CD4-positive, CD25-positive, alpha-beta regulatory T cell (primary cell): ENCODE results near the gene HDAC10. TPM values are rescaled to one million over a fixed set of nuclear protein-coding genes. Genes with fewer than 3 reads are reported as not detected.
A peak's percentile ranks its signal among the peaks of the same experiment; 100 is the strongest.

Experiments used
- ATAC-seq, 2 donors: fragments of 150-1000 bp; cut with Tn5 transposase; one replicate each; pipeline ENCODE4 v1.10.0; 2021; ENCODE audit warnings: low read depth in 2 of 2, moderate number of reproducible peaks in 2 of 2, moderate library complexity in 1 of 2
- DNase-seq, 3 donors: peaks; one replicate each; pipeline versions ENCODE4 v3.0.0 to v3.0.0-alpha.2; 2012 to 2022; ENCODE audit warnings: mixed read lengths in 1 of 3
- H3K27ac ChIP-seq: one replicate; pipeline ENCODE4 v1.7.0; 2013; ENCODE audit warnings: mild to moderate bottlenecking, low read length; ENCODE audit not compliant: insufficient read depth, poor library complexity, severe bottlenecking
- H3K27me3 ChIP-seq: one replicate; pipeline ENCODE4 v1.7.0; 2013; ENCODE audit warnings: low read length; ENCODE audit not compliant: control insufficient read depth, insufficient read depth
- H3K36me3 ChIP-seq: one replicate; pipeline ENCODE4 v1.7.0; 2013; ENCODE audit warnings: mild to moderate bottlenecking, low read length, moderate library complexity; ENCODE audit not compliant: control insufficient read depth, insufficient read depth
- H3K4me1 ChIP-seq: 2 replicates; pipeline ENCODE4 v1.7.0; 2013; ENCODE audit warnings: mild to moderate bottlenecking, low read length; ENCODE audit not compliant: insufficient read depth, control insufficient read depth, poor library complexity, severe bottlenecking
- H3K4me3 ChIP-seq: one replicate; pipeline ENCODE4 v1.7.0; 2013; ENCODE audit warnings: low read depth, mild to moderate bottlenecking, low read length, moderate library complexity
- H3K9me3 ChIP-seq, 2 experiments: 1 replicate in 1 of 2; 2 replicates in 1 of 2; pipeline ENCODE4 v1.7.0; 2013; ENCODE audit warnings: low read length in 2 of 2, mild to moderate bottlenecking in 1 of 2, moderate library complexity in 1 of 2; ENCODE audit not compliant: control insufficient read depth in 2 of 2
- H3K27ac Mint-ChIP-seq, 3 donors: one replicate each; pipeline ENCODE4 v1.8.0; 2020 to 2022; ENCODE audit warnings: mild to moderate bottlenecking in 3 of 3, mixed read lengths in 3 of 3, moderate library complexity in 2 of 3
- H3K27me3 Mint-ChIP-seq: one replicate; pipeline ENCODE4 v1.8.0; 2022; ENCODE audit warnings: mild to moderate bottlenecking, mixed read lengths
- H3K36me3 Mint-ChIP-seq: one replicate; pipeline ENCODE4 v1.8.0; 2020; ENCODE audit warnings: mixed read lengths
- H3K4me1 Mint-ChIP-seq, 4 donors: one replicate each; pipeline ENCODE4 v1.8.0; 2020 to 2022; ENCODE audit warnings: mixed read lengths in 4 of 4, mild to moderate bottlenecking in 1 of 4
- H3K4me3 Mint-ChIP-seq, 4 donors: one replicate each; pipeline ENCODE4 v1.8.0; 2020 to 2022; ENCODE audit warnings: mild to moderate bottlenecking in 4 of 4, mixed read lengths in 4 of 4, moderate library complexity in 3 of 4
- H3K9me3 Mint-ChIP-seq, 7 donors: one replicate each; pipeline ENCODE4 v1.8.0; 2020 to 2022; ENCODE audit warnings: mixed read lengths in 7 of 7, mild to moderate bottlenecking in 3 of 7, moderate library complexity in 2 of 7
- polyA plus RNA-seq, 4 donors: library from polyadenylated mRNA; unstranded; fragments of 300-500 nt; fragmentation: Illumina TruSeq; gene quantifications; one replicate each; pipeline ENCODE4 v1.2.3, GENCODE V29; 2021
- total RNA-seq: library from RNA; stranded (reverse); gene quantifications from one replicate; pipeline ENCODE4 v1.2.3, GENCODE V29; 2022

Gene HDAC10
- total and polyA plus RNA-seq, 5 donors from 2014 or later = 6.0 to 125 (median 7.5) TPM

GRCh38 chr22:50271519-50271970 lies 20.5 kb upstream of the HDAC10 start:
- no peaks in the 10 kb centered on the region for H3K9me3 Mint-ChIP-seq
- peak; percentile 13 to 23 for ATAC-seq

DNA sequence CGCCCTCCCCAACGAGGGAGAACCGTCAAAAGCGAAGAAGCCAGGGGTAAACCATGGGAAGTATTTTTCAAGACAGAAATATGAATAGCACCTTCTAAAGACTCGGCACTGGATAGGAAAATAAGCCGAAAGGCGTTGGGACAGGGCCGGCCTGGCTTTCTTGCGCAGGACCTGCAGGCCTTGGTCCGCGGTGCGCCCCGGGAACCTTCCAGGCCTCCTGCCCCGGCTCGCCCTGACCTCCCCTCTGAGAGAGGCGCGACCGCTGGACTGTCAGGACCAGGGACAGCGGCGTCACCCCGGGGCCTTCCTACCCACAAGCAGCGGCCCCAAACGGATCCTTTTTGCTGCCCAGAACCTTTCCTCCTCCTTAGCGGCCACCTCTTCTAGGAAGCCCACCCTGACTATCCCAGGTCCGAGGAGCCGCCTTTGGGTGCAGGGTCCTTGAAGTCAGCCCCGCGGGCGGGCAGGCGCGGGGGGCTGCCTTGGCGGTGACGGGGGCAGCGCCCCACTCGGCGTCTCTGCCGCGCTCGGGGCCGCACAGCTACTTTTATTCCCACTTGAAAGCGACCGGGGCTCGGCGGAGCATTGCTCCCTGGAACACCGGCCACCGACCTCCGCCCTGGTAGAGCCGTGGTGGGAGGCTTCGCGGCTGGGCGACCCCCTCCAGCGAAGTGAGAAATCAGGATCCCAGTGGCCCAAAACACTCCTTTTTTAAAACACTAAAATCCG lies 19.8 kb upstream of the HDAC10 start:
- no peaks in the 10 kb centered on the region for H3K36me3 ChIP-seq
- ATAC-seq = peak; percentile 46 to 48
- H3K27me3 Mint-ChIP-seq = peaks cover 14% of the 10 kb centered on the region
- no peak overlapping the region for H3K27ac Mint-ChIP-seq
- DNase-seq = peak; percentile 56 to 74 (median 66)
- H3K4me3 ChIP-seq = no peak overlapping the region
- no peaks in the 10 kb centered on the region for H3K27me3 ChIP-seq
- no peaks in the 10 kb centered on the region for H3K9me3 Mint-ChIP-seq
- H3K4me1 Mint-ChIP-seq = peaks cover 0 to 27% (median 4%) of the 10 kb centered on the region in 4 donors
- H3K9me3 ChIP-seq = no peaks in the 10 kb centered on the region
- peak overlapping the region; percentile 47 for H3K27ac ChIP-seq
- no peaks in the 10 kb centered on the region for H3K36me3 Mint-ChIP-seq
- peak overlapping the region; percentile 77 to 84 (median 78) for H3K4me3 Mint-ChIP-seq
- peaks cover 34% of the 10 kb centered on the region for H3K4me1 ChIP-seq

More at GRCh38 chr22:50271519-50271970, 20.5 kb upstream of the HDAC10 start:
- no peaks in the 10 kb centered on the region for H3K9me3 ChIP-seq
- Mint-ChIP-seq H3K27ac (no peak overlapping the region), H3K4me1 (peaks cover 0 to 27% (median 4%) of the 10 kb centered on the region in 4 donors), H3K36me3 (no peaks in the 10 kb centered on the region), H3K27me3 (peaks cover 10% of the 10 kb centered on the region), H3K4me3 (peak overlapping the region in 1 of 4 donors; percentile 84)
- no peaks in the 10 kb centered on the region for H3K27me3 ChIP-seq
- H3K4me1 ChIP-seq = peaks cover 34% of the 10 kb centered on the region
- H3K4me3 ChIP-seq = no peak overlapping the region
- DNase-seq = peak; percentile 34 to 63 (median 55)
- H3K36me3 ChIP-seq = no peaks in the 10 kb centered on the region
- H3K27ac ChIP-seq = no peak overlapping the region

- peak within 1 kb of the TSS; percentile 78 to 86 (median 82) for H3K4me3 Mint-ChIP-seq
- H3K36me3 Mint-ChIP-seq = no peaks in the 10 kb centered on the region
- Histone ChIP-seq H3K4me1 (peaks cover 34% of the 10 kb centered on the region), H3K9me3 (no peaks in the 10 kb centered on the region), H3K4me3 (no peak within 1 kb of the TSS), H3K36me3 (no peaks in the 10 kb centered on the region), H3K27me3 (no peaks in the 10 kb centered on the region), H3K27ac (peak within 1 kb of the TSS; percentile 47)
- ATAC-seq (peak; percentile 65 to 73), DNase-seq (peak; percentile 67 to 79 (median 71))
- H3K9me3 Mint-ChIP-seq = no peaks in the 10 kb centered on the region
- peaks cover 17% of the 10 kb centered on the region for H3K27me3 Mint-ChIP-seq
- no peak within 1 kb of the TSS for H3K27ac Mint-ChIP-seq
- peaks cover 0 to 29% (median 4%) of the 10 kb centered on the region in 4 donors for H3K4me1 Mint-ChIP-seq
These were observed 19.1 kb upstream of the HDAC10 start, which contains the start of gene MAPK11 for GRCh38 chr22:50269970-50270665. Gene MAPK11 (minus strand): TSS chr22:50270380. CDS start chr22:50270292, 88 bp downstream.

GRCh38 chr22:50269573-50269969 lies 18.5 kb upstream of the HDAC10 start:
- H3K27me3 Mint-ChIP-seq = peaks cover 20% of the 10 kb centered on the region
- Histone ChIP-seq H3K27ac (no peak overlapping the region), H3K9me3 (no peaks in the 10 kb centered on the region), H3K4me1 (peaks cover 34% of the 10 kb centered on the region), H3K27me3 (no peaks in the 10 kb centered on the region), H3K36me3 (no peaks in the 10 kb centered on the region), H3K4me3 (no peak overlapping the region)
- H3K9me3 Mint-ChIP-seq = no peaks in the 10 kb centered on the region
- ATAC-seq = no peak
- peak overlapping the region; percentile 52 to 86 (median 72) for H3K4me3 Mint-ChIP-seq
- DNase-seq = no peak
- no peak overlapping the region for H3K27ac Mint-ChIP-seq
- H3K36me3 Mint-ChIP-seq = no peaks in the 10 kb centered on the region
- H3K4me1 Mint-ChIP-seq = peaks cover 0 to 30% (median 4%) of the 10 kb centered on the region in 4 donors

DNA sequence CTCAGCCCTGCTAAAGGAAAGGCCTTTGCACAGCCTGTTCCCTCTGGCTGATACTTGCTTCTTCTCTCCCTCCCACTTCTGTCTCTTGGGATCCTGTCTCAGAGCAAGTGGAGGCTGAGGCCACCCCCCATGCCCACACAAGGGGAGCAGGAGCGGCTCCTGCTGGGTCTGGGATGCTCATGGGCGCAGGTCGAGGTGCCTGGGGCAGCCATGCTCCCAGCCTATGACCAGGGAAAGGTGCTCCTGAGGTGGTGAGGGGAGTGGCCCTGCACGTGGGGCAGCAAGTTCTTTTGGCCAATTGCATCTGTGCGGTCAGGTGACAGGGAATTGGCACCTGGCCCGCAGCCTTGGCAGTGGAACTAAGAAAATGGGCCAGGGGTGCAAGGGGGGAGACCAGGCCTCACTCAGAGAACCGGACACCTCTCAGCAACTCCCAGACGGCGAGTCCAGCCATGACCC lies 17.6 kb upstream of the HDAC10 start:
- no peaks in the 10 kb centered on the region for H3K27me3 ChIP-seq
- H3K4me1 Mint-ChIP-seq = peaks cover 0 to 26% (median 2%) of the 10 kb centered on the region in 4 donors
- DNase-seq (no peak), ATAC-seq (no peak)
- no peak overlapping the region for H3K27ac Mint-ChIP-seq
- H3K27me3 Mint-ChIP-seq = peaks cover 16% of the 10 kb centered on the region
- peaks cover 30% of the 10 kb centered on the region for H3K4me1 ChIP-seq
- no peaks in the 10 kb centered on the region for H3K9me3 Mint-ChIP-seq
- H3K27ac ChIP-seq = no peak overlapping the region
- no peaks in the 10 kb centered on the region for H3K9me3 ChIP-seq
- no peaks in the 10 kb centered on the region for H3K36me3 Mint-ChIP-seq
- no peak overlapping the region for H3K4me3 ChIP-seq
- H3K36me3 ChIP-seq = no peaks in the 10 kb centered on the region
- peak overlapping the region; percentile 18 to 81 (median 58) for H3K4me3 Mint-ChIP-seq

DNA sequence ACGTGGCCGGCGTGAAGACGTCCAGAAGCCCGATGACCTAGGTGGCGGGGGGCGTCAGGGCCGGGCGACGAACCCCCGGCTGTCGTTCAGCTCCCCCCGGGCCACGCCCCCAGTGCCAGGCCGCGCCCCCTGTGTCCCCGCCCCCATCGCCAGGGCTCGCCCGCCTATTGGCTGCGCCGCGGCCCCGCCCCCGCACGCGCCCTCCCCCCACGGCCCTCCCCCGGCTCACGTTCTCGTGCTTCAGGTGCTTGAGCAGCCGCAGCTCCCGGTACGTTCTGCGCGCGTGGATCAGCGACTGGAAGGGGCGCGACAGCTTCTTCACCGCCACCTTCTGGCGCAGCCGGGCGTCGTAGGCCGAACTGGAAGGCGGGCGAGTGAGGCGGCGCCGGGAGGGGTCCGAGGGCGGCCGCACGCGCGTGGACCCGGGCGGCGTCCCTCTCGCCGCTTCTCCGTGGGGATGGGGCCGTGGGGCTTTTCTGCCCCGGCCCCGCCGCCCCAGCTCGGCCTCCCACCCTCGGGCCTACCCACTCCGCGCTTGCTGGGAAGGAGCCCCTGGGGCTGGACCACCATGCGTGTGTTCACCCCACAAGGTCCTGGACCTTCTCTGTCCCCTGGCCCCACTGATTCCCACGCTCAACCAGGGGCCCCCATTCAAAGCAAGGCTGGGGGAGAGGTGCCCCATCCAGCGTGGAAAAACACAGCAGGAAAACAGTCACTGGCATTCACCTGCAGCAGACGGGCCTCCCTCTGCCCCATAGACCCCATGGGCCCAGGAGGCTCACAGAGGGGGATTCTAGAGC lies 16.7 kb upstream of the HDAC10 start:
- no peaks in the 10 kb centered on the region for H3K9me3 Mint-ChIP-seq
- Histone ChIP-seq H3K27me3 (no peaks in the 10 kb centered on the region), H3K9me3 (no peaks in the 10 kb centered on the region), H3K27ac (no peak overlapping the region), H3K4me3 (no peak overlapping the region), H3K36me3 (no peaks in the 10 kb centered on the region), H3K4me1 (peaks cover 30% of the 10 kb centered on the region)
- DNase-seq (peak; percentile 28 to 54 (median 38)), ATAC-seq (peak; percentile 6 to 22)
- H3K27ac Mint-ChIP-seq = no peak overlapping the region
- peaks cover 19% of the 10 kb centered on the region for H3K27me3 Mint-ChIP-seq
- H3K4me3 Mint-ChIP-seq = peak overlapping the region in 2 of 4 donors; percentile 38 to 52
- H3K4me1 Mint-ChIP-seq = peaks cover 0 to 25% (median 2%) of the 10 kb centered on the region in 4 donors
- no peaks in the 10 kb centered on the region for H3K36me3 Mint-ChIP-seq

GRCh38 chr22:50266994-50267393 lies 15.9 kb upstream of the HDAC10 start:
- Histone ChIP-seq H3K9me3 (no peaks in the 10 kb centered on the region), H3K27ac (no peak overlapping the region), H3K36me3 (no peaks in the 10 kb centered on the region), H3K4me1 (peaks cover 32% of the 10 kb centered on the region), H3K27me3 (no peaks in the 10 kb centered on the region), H3K4me3 (no peak overlapping the region)
- Mint-ChIP-seq H3K27ac (no peak overlapping the region), H3K4me3 (peak overlapping the region in 1 of 4 donors; percentile 25), H3K4me1 (peaks cover 0 to 25% (median 3%) of the 10 kb centered on the region in 4 donors), H3K27me3 (peaks cover 22% of the 10 kb centered on the region), H3K36me3 (no peaks in the 10 kb centered on the region), H3K9me3 (no peaks in the 10 kb centered on the region)
- DNase-seq (no peak), ATAC-seq (no peak)
